GM12872 (cell line): ENCODE data around the gene CNTN2.

ENCODE experiments used
- TF ChIP-seq, protein P1 (sequence below): IDR thresholded peaks from 3 replicates; pipeline ENCODE4 v1.5.1; 2011; ENCODE audit warnings: low read depth, mild to moderate bottlenecking, low read length, moderate library complexity; ENCODE audit not compliant: insufficient read depth

CNTN2 gene

GRCh38 chr1:205025239-205025638 is 17.8 kb upstream of the CNTN2 start:
- TF ChIP-seq, protein P1, sequence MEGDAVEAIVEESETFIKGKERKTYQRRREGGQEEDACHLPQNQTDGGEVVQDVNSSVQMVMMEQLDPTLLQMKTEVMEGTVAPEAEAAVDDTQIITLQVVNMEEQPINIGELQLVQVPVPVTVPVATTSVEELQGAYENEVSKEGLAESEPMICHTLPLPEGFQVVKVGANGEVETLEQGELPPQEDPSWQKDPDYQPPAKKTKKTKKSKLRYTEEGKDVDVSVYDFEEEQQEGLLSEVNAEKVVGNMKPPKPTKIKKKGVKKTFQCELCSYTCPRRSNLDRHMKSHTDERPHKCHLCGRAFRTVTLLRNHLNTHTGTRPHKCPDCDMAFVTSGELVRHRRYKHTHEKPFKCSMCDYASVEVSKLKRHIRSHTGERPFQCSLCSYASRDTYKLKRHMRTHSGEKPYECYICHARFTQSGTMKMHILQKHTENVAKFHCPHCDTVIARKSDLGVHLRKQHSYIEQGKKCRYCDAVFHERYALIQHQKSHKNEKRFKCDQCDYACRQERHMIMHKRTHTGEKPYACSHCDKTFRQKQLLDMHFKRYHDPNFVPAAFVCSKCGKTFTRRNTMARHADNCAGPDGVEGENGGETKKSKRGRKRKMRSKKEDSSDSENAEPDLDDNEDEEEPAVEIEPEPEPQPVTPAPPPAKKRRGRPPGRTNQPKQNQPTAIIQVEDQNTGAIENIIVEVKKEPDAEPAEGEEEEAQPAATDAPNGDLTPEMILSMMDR, result no peak

DNA sequence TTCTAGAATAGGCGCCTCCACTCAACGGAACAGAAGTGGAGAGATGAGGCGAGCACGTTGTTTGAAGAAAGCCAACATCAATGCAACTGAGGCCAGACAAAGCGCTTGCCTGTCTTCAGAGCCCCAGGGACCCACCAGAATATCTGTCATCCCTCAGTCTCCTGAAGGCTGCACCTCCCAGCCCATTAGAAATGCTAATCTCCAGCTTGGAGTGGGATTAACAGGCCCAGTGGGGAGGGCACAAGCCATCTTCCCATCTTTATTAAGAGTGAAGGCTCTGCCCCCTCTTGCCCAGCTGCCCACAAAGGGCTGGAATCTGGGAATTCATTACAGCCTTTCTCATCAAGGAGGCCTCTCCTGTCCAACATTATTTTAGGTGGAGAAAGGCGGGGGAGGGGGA is 16.8 kb upstream of the CNTN2 start:
- TF ChIP-seq, protein P1, result no peak

DNA sequence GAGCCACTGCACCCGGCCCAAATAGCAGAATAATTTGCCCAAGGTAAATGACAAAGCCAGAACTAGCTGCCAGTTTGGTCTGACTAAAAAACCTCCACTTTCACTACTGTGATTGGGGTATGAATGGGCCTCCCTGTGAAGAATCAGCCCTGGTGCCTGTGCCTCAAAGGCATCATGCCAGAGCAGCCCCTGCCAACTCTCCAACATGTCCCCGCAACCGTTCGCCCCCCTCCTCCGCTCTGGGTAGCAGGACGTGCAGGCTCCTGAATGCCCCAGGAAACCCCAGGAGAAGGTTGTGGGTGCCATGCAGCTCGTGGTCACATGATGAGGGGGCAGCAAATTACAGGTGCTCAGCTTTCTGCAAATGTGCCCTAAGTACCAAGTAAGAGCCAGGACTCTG is 14.6 kb upstream of the CNTN2 start:
- TF ChIP-seq, protein P1, result no peak

GRCh38 chr1:205028924-205029323 is 14.1 kb upstream of the CNTN2 start:
- TF ChIP-seq, protein P1, result no peak

- TF ChIP-seq, protein P1, result no peak
These were observed 12.8 kb upstream of the CNTN2 start for GRCh38 chr1:205030241-205030640.

- TF ChIP-seq, protein P1, result no peak
These were observed 12.1 kb upstream of the CNTN2 start for GRCh38 chr1:205030896-205031295.

- TF ChIP-seq, protein P1, result no peak
These were observed 10.5 kb upstream of the CNTN2 start for GRCh38 chr1:205032508-205032907.

DNA sequence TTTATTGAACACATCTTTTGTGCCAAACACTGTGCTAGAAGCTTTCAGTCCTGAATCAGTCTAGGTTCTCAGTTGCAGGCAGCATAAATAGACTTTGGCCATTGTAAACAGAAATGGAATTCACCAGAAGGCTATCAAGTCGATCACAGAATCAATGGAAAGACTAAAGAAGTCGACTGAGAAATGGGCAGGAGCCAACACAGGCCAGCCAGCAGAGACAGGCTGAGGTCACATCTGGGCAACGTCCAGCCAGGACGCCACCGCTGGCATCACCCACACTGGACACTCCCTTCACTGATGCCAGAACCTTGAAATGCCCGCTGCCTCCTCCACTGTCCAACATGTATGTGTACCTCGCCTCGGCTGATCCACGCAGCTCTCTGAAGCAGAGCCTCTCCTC is 5.5 kb upstream of the CNTN2 start:
- TF ChIP-seq, protein P1, result no peak
